ENCODE results near the gene SPIN1. TPM values are rescaled to one million over a fixed set of nuclear protein-coding genes. Genes with fewer than 3 reads are reported as not detected.
"Not testable (repeated sequence)": the region's sequence is repeated elsewhere in the genome, so short reads cannot be mapped to it uniquely, and the experiment has no call there.

The SPIN1 gene
- 100 to 1,000 TPM in 1 of 2 donors, 10 to 100 TPM in 1; 81.2 to 145 TPM for total RNA-seq

- no peak for TF ChIP-seq CTCF (IDR thresholded peaks at IDR 0.05)
- H3K4me1 ChIP-seq (ENCODE audit: control insufficient read depth in 1 of 2, low read depth in 2 of 2), result peaks cover 12 to 23% of the 10 kb centered on the region in 2 donors
- H3K4me3 ChIP-seq, result peak within 1 kb of the TSS; percentile 95
- no peaks in the 10 kb centered on the region for H3K27me3 ChIP-seq (replicated peaks; ENCODE audit: insufficient read depth)
- H3K9me3 ChIP-seq, result no peaks in the 10 kb centered on the region
- DNase-seq (ENCODE audit: low spot score), result no peak
- H3K36me3 ChIP-seq, result no peaks in the 10 kb centered on the region
- ATAC-seq (ENCODE audit: insufficient number of reproducible peaks, low FRiP score, low read depth), result peak; percentile 85
- H3K27ac ChIP-seq, result peak within 1 kb of the TSS; percentile 77 to 86
These were observed at the start of gene SPIN1 for GRCh38 chr9:88388203-88388885. SPIN1 (plus strand) TSS chr9:88388444; CDS start chr9:88426540, 38,096 bp downstream.

DNA sequence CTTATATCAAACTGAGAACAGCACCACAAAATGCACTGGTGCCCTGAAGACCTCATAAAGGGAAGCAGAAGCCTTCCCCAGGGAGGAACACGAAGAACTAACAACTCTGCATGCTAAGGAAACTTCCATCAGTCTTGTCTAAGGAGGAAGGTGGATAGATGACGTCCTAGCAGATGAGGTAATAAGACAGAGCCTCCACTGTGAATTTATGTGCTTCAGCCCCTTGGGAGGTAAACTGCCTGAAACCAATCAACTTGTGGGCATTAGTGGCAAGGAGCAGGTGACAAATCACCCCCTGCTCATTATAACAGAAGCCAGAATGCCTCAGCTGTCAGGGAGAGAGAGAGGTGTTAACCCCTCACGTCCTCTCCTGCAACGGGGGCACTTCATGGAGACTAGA is 48.9 kb upstream of the SPIN1 start:
- H3K36me3 ChIP-seq, result no peaks in the 10 kb centered on the region
- H3K27me3 ChIP-seq (replicated peaks; ENCODE audit: insufficient read depth), result no peaks in the 10 kb centered on the region
- ATAC-seq (ENCODE audit: insufficient number of reproducible peaks, low FRiP score, low read depth) (no peak), DNase-seq (ENCODE audit: low spot score) (no peak)
- no peak overlapping the region for H3K4me3 ChIP-seq
- H3K4me1 ChIP-seq (ENCODE audit: control insufficient read depth in 1 of 2, low read depth in 2 of 2), result no peaks in the 10 kb centered on the region
- no peak for TF ChIP-seq CTCF (IDR thresholded peaks at IDR 0.05)
- H3K9me3 ChIP-seq, result no peaks in the 10 kb centered on the region
- no peak overlapping the region for H3K27ac ChIP-seq

DNA sequence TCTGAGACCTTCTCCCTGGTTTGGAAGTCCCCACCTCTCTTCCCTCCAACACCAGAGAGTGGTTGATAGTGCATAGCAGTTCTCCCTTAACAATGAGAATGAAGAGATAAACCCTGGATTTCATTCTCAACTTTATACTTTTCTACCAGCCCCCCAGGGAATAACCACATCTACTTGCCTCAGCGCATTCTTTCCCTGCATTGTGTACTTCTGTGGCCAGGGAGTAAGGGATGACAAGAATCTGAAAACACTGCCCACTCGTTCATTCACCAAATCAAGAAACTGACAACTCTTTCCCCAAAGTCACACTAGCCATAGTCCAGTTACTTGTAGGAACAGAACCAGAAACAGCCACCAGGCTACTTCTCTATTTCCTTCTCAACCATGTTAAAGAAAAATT is 46.0 kb upstream of the SPIN1 start:
- DNase-seq (ENCODE audit: low spot score), result no peak
- TF ChIP-seq CTCF (IDR thresholded peaks at IDR 0.05), result no peak
- H3K27ac ChIP-seq, result no peak overlapping the region
- no peaks in the 10 kb centered on the region for H3K36me3 ChIP-seq
- H3K27me3 ChIP-seq (replicated peaks; ENCODE audit: insufficient read depth), result no peaks in the 10 kb centered on the region
- H3K4me1 ChIP-seq (ENCODE audit: control insufficient read depth in 1 of 2, low read depth in 2 of 2), result no peaks in the 10 kb centered on the region
- H3K4me3 ChIP-seq, result no peak overlapping the region
- ATAC-seq (ENCODE audit: insufficient number of reproducible peaks, low FRiP score, low read depth), result no peak
- no peaks in the 10 kb centered on the region for H3K9me3 ChIP-seq

DNA sequence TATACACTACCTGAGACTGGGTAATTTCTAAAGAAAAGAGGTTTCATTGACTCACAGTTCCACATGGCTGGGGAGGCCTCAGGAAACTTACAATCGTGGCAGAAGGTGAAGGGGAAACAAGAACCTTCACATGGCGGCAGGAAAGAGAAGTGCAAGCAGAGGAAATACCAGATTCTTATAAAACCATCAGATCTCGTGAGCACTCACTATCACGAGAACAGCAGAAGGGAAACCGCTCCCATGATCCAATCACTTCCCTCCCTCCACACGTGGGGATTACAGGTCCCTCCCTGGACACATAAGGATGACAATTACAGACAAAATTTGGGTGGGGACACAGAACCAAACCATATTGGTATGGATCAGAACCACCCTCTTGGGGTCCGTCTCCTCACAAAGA is 44.2 kb upstream of the SPIN1 start:
- DNase-seq (ENCODE audit: low spot score) (no peak), ATAC-seq (ENCODE audit: insufficient number of reproducible peaks, low FRiP score, low read depth) (no peak)
- Histone ChIP-seq H3K27ac (no peak overlapping the region), H3K36me3 (no peaks in the 10 kb centered on the region), H3K4me3 (no peak overlapping the region), H3K27me3 (replicated peaks; ENCODE audit: insufficient read depth) (no peaks in the 10 kb centered on the region), H3K4me1 (ENCODE audit: control insufficient read depth in 1 of 2, low read depth in 2 of 2) (no peaks in the 10 kb centered on the region), H3K9me3 (no peaks in the 10 kb centered on the region)
- no peak for TF ChIP-seq CTCF (IDR thresholded peaks at IDR 0.05)

DNA sequence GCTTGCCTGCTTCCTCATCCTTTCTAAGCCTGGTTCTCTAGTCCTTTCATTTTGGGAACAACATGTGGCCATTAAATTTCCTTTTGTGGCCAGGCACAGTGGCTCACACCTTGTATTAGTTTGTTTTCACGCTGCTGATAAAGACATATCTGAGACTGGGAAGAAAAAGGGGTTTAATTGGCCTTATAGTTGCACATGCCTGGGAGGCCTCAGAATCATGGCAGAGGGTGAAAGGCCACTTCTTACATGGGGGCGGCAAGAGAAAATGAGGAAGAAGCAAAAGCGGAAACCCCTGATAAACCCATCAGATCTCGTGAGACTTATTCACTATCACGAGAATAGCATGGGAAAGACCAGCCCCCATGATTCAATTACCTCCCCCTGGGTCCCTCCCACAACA is 37.9 kb upstream of the SPIN1 start:
- H3K27me3 ChIP-seq (replicated peaks; ENCODE audit: insufficient read depth); ATAC-seq (ENCODE audit: insufficient number of reproducible peaks, low FRiP score, low read depth); H3K4me3 ChIP-seq; H3K9me3 ChIP-seq; H3K27ac ChIP-seq; H3K4me1 ChIP-seq (ENCODE audit: control insufficient read depth in 1 of 2, low read depth in 2 of 2); H3K36me3 ChIP-seq; DNase-seq (ENCODE audit: low spot score): not testable (repeated sequence)

DNA sequence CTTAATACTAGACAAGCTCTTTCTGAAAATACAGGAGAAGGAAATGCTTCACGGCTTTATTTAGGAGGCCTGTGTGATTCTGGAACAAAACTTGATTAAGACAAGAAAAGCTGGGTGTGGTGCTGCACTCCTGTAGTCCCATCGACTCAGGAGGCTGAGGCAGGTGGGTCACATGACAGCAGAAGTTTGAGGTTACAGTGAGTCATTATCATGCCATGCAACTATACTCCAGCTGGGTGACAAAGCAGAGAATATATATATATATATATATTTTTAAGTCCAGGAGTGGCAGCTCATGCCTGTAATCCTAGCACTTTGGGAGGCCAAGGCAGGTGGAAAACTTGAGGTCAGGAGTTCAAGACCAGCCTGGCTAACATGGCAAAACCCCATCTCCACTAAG is 33.1 kb upstream of the SPIN1 start:
- H3K4me1 ChIP-seq (ENCODE audit: control insufficient read depth in 1 of 2, low read depth in 2 of 2), result no peaks in the 10 kb centered on the region
- no peaks in the 10 kb centered on the region for H3K36me3 ChIP-seq
- H3K27me3 ChIP-seq (replicated peaks; ENCODE audit: insufficient read depth), result no peaks in the 10 kb centered on the region
- ATAC-seq (ENCODE audit: insufficient number of reproducible peaks, low FRiP score, low read depth) (no peak), DNase-seq (ENCODE audit: low spot score) (no peak)
- H3K4me3 ChIP-seq, result no peak overlapping the region
- H3K27ac ChIP-seq, result no peak overlapping the region
- TF ChIP-seq CTCF (IDR thresholded peaks at IDR 0.05), result no peak
- peaks cover 6% of the 10 kb centered on the region for H3K9me3 ChIP-seq

DNA sequence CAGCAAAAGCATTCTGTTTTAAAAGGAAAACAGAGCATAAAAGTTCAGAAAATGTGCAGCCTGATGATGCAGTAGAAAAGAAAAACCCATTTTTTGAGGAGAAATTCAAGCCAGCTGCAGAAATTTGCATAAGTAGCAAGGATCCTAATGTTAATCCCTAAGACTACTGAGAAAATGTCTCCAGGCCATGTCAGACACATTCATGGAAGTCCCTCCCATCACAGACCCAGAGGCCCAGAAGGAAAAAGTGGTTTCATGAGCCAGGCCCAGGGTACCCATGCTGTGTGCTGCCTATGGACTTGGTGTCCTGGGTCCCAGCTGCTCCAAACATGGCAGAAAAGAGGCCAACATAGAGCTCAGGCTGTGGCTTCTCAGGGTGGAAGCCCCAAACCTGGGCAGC is 31.0 kb upstream of the SPIN1 start:
- not testable (repeated sequence) for ATAC-seq (ENCODE audit: insufficient number of reproducible peaks, low FRiP score, low read depth)

More for the DNA sequence above, 31.0 kb upstream of the SPIN1 start:
- H3K9me3 ChIP-seq; H3K4me3 ChIP-seq; DNase-seq (ENCODE audit: low spot score); H3K4me1 ChIP-seq (ENCODE audit: control insufficient read depth in 1 of 2, low read depth in 2 of 2); H3K27ac ChIP-seq; H3K36me3 ChIP-seq; H3K27me3 ChIP-seq (replicated peaks; ENCODE audit: insufficient read depth): not testable (repeated sequence)
